Measurements from ENCODE around the gene GPR82. TPM values are rescaled to one million over a fixed set of nuclear protein-coding genes. Genes with fewer than 3 reads are reported as not detected.
A peak's percentile ranks its signal among the peaks of the same experiment; 100 is the strongest.

GPR82 gene
- polyA plus RNA-seq, 2 of the 4 experiments (the other 2 are of a cell fraction): not detected

GRCh38 chrX:41779030-41779564, 55.1 kb downstream of the GPR82 start (continued):
- TF ChIP-seq ATOH8 (CRISPR knock-in tag; IDR thresholded peaks at IDR 0.05; ENCODE audit: low read depth): peak; percentile 74; the same call in 1 of the 2 replicates
- TF ChIP-seq MAFK (IDR thresholded peaks at IDR 0.05; ENCODE audit: partially characterized antibody): no peak
- no peak for TF ChIP-seq TFCP2L1 (CRISPR knock-in tag; IDR thresholded peaks at IDR 0.05)
- no peak for TF ChIP-seq EHMT2 (IDR thresholded peaks at IDR 0.05; ENCODE audit: low read depth)
- TF ChIP-seq, protein P1, sequence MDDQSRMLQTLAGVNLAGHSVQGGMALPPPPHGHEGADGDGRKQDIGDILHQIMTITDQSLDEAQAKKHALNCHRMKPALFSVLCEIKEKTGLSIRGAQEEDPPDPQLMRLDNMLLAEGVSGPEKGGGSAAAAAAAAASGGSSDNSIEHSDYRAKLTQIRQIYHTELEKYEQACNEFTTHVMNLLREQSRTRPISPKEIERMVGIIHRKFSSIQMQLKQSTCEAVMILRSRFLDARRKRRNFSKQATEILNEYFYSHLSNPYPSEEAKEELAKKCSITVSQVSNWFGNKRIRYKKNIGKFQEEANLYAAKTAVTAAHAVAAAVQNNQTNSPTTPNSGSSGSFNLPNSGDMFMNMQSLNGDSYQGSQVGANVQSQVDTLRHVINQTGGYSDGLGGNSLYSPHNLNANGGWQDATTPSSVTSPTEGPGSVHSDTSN (IDR thresholded peaks at IDR 0.05): peak; percentile 60; the same call in 1 of the 2 replicates
- no peak for TF ChIP-seq ELK1 (IDR thresholded peaks at IDR 0.05; ENCODE audit: low read depth, low read length)
- TF ChIP-seq CEBPB (IDR thresholded peaks at IDR 0.05): peak; percentile 52 to 80
- no peak for TF ChIP-seq CHD4 (IDR thresholded peaks at IDR 0.05; ENCODE audit: borderline replicate concordance)
- TF ChIP-seq MAX (IDR thresholded peaks at IDR 0.05): peak; percentile 23; the same call in 1 of the 2 replicates
- no peak for TF ChIP-seq POLR2A (IDR thresholded peaks at IDR 0.05; ENCODE audit: low read length)
- TF ChIP-seq, protein P2, sequence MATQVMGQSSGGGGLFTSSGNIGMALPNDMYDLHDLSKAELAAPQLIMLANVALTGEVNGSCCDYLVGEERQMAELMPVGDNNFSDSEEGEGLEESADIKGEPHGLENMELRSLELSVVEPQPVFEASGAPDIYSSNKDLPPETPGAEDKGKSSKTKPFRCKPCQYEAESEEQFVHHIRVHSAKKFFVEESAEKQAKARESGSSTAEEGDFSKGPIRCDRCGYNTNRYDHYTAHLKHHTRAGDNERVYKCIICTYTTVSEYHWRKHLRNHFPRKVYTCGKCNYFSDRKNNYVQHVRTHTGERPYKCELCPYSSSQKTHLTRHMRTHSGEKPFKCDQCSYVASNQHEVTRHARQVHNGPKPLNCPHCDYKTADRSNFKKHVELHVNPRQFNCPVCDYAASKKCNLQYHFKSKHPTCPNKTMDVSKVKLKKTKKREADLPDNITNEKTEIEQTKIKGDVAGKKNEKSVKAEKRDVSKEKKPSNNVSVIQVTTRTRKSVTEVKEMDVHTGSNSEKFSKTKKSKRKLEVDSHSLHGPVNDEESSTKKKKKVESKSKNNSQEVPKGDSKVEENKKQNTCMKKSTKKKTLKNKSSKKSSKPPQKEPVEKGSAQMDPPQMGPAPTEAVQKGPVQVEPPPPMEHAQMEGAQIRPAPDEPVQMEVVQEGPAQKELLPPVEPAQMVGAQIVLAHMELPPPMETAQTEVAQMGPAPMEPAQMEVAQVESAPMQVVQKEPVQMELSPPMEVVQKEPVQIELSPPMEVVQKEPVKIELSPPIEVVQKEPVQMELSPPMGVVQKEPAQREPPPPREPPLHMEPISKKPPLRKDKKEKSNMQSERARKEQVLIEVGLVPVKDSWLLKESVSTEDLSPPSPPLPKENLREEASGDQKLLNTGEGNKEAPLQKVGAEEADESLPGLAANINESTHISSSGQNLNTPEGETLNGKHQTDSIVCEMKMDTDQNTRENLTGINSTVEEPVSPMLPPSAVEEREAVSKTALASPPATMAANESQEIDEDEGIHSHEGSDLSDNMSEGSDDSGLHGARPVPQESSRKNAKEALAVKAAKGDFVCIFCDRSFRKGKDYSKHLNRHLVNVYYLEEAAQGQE (IDR thresholded peaks at IDR 0.05): no peak
- TF ChIP-seq JUNB (IDR thresholded peaks at IDR 0.05): peak; percentile 98

Small RNA genes within 50 kb of the gene (small RNA-seq; reads per million reads assigned to genes)
- gene RN7SL144P: 0 reads per million in 6 experiments

Other genes starting within 250 kb of the GPR82 start
- 0.20 and 0.23 TPM in 2 replicates for gene GPR34, start 35.2 kb upstream of the GPR82 start, polyA plus RNA-seq (2011; rRNA removed)
- 0.09 TPM in 2 of 3 replicates, not detected in the other for gene GPR34, start 35.2 kb upstream of the GPR82 start, polyA plus RNA-seq (2017; fragmentation: RNase III; extraction: RNeasy Plus Mini Kit Qiagen cat#74134 plus additional on column Dnase treatment)
- gene CASK, start 199.4 kb downstream of the GPR82 start, polyA plus RNA-seq (2011; rRNA removed): 51.4 and 57.6 TPM in 2 replicates
- gene CASK, start 199.4 kb downstream of the GPR82 start, polyA plus RNA-seq (2017; fragmentation: RNase III; extraction: RNeasy Plus Mini Kit Qiagen cat#74134 plus additional on column Dnase treatment): 23.3 to 27.1 TPM (median 25.7 TPM) in 3 replicates

All from A549 (cell line).